GM18511 (cell line): ENCODE measurements around the gene SEMA5A.

Source experiments
- ATAC-seq: cut with Tn5 transposase; IDR thresholded peaks from one replicate; pipeline ENCODE4 v1.9.1; 2021; ENCODE audit warnings: mild to moderate bottlenecking, moderate library complexity; ENCODE audit not compliant: unreplicated experiment

The SEMA5A gene

DNA sequence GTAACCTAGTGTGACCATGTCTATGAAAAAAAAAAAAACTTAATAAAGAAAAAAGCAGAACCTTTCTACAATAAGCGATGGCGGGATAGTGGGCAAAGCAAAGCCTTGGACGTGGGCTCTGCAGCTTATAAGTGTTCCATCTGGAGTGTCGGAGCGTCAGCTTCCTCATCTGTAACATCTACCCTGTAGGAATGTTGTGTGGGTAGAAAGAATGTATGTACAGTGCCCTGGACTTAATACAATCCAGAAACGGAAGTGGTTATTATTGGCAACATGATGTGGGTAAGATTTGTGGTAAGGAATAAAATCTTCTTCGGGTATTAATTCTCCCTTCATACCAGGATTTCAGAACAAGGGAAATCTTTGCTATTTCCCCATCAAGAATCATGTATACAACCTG is 66.5 kb downstream of the SEMA5A start:
- no peak for ATAC-seq

DNA sequence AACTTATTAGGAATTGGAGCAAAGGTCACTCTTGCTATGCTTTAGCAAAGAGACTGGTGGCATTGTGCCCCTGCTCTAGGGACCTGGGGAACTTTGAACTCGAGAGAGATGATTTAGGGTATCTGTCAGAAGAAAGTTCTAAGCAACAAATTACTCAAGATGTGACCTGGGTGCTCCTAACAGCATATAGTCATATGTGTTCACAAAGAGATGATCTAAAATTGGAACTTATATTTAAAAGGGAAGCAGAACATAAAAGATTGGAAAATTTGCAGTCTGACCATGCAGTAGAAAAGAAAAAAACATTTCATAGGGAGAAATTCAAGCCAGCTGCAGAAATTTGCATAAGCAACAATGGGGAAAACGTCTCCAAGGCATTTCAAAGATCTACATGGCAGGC is 68.3 kb downstream of the SEMA5A start:
- ATAC-seq = no peak

DNA sequence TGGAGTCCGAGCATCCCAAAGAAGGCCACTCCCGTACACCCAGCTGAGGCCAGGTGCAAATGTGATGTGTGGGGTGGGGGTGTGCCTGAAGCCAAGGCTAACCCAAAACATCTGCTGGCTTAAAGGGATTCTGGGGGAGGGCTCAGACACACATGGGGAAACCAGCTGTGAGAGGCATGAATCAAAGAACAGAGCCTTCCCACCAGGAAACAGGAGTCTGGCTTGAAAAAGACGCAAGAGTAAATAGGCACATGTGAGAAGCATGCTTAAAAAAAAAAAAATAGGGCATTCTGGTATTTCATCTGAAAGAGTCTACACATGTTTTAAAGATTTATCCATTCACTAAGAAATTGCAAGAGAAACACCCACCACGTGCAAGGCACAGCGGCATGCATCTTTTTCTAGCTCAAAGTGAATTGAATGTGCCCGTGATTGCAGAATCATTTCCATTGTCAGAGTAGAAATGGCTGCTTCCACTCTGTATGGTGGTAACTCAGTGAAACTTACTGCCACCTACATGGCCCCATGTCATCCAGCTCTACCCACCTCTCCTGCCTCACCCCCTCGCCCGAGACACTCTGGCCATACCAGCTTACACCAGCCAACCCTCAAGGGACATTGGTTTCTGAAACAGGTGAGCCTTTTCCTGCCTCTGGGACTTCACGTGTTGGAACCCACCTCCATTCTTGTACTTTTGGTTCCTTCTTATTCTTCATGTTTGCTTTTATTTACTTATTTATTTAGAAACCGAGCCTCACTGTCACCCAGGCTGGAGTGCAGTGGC is 71.5 kb downstream of the SEMA5A start:
- no peak for ATAC-seq

DNA sequence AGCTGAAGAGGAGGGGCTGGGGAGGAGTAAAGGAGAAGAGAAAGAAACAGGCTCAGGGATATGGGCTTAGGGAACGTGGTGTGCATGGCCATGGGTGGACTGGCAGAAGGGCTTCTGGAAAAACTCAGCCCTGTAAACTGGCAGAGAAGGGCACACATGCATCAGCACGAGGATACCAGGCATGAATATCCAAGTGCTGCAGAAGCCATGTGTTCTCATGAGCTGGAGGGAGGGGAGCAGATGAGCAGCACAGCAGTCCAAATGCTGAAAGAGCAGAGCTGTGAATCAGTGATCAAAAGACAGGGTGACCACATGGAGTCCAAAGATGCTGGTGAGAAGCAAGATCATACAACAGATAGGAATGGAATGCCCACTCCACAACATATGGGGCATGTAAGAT is 72.3 kb downstream of the SEMA5A start:
- ATAC-seq = no peak

DNA sequence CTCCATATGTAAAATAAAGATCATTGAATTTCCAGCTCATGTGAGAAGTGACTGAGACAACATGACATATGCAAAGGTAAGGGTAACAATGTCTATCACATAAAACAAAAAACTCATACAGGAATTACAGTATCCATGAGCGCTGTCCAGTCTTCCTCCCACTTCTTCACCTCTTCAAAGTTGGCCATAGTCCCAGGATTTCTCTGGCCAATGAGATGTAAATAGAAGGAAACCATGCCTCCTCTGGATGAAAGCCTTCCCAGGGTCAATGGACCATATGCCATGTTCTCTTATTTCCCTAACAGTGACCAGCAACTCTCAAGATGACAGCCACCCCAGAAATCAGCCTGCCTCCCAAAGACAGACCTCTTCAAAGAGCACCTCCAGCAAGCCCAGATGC is 75.5 kb downstream of the SEMA5A start:
- ATAC-seq = no peak

DNA sequence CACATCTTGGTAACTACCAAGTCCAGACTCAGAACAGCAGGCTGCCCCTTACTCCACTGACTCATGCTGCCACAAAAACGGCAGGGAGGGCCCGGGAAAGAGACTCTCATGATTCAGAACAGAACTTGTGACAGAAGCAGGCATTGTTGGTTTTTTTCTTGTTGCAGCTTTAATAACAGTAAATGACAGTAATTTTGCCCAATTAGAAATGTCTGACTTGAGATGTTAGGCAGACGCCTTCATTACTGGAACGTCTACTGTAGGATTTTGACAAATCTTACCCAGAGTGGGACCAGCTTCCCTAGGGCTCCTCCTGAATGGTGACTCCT is 77.9 kb downstream of the SEMA5A start:
- ATAC-seq = no peak

DNA sequence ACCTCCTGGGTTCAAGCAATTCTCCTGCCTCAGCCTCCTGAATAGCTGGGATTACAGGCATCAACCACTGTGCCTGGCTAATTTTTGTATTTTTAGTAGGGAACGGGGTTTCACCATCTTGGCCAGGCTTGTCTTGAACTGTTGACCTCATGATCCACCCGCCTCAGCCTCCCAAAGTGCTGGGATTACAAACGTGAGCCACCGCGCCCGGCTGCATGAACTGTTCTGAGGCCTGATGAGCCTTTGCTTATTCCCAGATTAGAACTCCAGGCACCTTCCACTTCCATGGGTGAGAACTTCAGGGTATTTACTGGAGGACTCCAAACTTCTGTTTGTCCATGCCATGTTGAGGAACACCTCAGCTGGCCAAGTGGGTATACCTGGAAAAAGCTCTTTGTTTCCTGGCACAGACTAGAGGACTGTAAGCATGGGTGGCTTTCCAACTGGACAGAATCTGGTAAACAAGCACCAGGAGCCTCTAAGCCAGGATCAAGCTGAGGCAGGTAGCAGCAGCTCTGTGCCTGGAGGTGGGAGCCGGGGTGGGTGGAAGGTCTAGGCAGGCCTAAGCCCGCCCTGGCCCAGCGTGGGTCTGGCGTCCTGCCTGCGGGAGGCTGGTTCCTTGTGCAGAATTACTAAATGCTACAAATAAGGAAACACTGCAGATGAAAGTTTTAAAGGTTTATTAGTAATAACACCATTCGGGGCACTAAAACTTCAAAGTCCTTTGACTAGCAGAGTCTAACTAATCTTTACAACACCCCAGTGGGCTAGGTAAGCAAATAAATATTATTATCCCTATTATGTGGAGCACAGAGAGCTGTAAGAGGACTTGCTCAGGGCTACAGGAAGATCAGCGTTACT is 78.4 kb downstream of the SEMA5A start:
- ATAC-seq = no peak

DNA sequence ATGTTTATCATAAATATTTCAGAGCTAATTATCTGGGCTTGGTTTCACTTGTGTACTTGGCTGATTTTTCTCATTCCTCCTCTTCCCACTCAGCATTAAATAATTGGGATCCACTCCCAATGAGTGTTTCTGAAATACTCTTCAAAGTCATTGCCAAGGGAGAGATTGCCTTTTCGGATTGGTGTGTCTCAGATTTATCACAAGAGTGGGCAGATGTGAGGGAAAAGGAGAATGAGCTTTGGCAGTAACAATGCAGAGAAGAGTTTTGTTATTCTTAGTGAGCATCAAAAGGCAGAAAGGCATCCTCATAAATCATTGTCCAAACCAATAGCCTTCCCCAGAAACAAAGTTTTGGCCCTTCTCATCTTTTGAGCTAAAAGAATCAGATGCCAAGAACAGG is 79.2 kb downstream of the SEMA5A start:
- no peak for ATAC-seq

DNA sequence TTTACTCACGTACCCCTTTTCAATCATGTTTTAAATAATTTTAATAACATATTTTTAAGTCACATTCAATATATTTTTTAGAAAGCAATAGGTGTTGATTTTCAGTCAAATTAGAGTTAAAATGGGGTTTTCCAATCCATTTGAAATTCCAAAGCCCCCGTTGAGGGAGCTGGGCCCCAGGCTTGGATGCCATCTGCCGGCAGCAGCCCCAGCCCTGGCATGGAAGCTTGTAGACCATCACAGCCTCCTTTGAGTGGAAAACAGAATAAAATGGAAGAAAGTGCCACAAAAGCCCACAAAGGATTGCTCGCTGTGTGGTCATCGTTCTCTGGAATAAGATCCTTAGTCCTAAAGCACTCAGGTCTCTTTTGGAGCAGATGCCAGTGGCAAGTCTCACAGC is 81.4 kb downstream of the SEMA5A start:
- ATAC-seq = no peak

DNA sequence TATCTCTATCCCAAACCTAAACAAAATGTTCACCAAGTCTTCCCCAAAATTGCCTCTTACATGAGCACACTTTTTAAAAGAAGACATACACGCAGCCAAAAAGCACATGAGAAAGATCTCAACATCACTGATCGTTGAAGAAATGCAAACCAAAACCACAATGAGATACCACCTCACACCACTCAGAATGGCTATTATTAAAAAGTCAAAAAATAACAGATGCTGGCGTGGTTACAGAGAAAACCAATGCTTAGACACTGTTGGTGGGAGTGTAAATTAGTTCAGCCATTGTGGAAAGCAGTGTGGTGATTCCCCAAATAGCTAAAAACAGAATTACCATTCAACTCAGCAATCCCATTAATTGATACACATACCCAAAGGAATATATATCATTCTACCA is 83.8 kb downstream of the SEMA5A start:
- no peak for ATAC-seq

DNA sequence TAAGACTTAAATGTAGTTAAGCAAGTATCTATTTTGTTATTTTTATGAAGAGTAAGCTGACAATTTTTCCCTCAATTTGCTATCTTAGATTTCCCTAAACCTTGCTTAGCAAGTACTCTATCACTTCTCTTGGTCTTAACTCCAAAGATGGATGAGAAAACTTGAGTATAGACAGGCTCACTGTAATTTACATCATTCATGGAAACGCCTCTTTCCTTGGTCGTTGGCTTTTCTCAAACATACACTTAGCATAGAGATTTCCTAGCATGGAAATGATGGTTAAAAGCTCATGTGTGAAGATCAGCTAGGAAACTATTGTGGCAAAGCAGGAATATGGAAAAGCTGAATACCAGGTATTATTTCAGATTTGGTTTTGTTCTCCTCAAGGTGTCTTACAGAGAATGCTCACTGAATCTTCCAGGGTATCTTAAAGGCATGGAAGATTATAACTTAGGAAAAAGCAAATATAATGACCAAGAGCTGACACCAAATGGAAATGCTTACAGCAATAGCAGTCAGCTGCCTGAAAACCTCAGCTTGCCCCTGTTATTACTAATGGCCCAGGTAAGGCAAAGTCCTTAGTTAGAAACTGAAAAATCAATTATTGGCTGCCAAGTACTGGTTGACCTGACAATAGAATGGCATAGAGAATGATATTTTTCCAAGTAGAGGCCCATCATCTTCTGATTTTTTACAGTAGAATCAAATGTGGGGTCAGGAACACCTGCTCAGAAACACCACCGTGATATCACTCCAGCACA is 84.8 kb downstream of the SEMA5A start:
- ATAC-seq = no peak

DNA sequence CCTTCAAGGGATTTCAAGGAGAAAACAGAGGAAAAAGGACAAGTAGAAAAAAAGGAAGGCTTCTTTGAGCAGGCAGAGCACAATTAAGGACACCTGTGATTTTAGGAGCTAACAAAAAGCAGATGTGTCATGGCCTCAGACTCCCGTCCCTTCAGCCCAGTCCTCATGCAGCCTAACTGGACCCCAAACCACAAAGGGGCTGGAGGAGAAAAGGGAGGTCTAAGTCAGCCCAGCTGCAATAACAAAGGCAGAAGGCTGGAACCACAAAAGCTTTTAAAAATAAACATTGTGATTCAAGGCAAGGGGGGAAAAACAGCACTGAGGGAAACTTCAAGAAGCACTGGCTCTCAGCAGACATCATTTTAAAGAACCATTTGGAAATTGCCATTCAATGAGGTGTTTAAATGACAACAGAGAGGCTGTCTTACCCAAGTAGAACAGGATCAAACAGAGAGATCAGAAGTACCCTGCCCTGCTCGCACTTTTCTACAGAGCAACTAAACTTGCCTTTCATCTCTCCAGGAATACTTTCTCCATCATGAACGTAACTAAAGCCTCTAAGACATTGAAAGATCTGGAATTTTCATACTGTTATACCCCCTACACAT is 89.3 kb downstream of the SEMA5A start:
- ATAC-seq = no peak

DNA sequence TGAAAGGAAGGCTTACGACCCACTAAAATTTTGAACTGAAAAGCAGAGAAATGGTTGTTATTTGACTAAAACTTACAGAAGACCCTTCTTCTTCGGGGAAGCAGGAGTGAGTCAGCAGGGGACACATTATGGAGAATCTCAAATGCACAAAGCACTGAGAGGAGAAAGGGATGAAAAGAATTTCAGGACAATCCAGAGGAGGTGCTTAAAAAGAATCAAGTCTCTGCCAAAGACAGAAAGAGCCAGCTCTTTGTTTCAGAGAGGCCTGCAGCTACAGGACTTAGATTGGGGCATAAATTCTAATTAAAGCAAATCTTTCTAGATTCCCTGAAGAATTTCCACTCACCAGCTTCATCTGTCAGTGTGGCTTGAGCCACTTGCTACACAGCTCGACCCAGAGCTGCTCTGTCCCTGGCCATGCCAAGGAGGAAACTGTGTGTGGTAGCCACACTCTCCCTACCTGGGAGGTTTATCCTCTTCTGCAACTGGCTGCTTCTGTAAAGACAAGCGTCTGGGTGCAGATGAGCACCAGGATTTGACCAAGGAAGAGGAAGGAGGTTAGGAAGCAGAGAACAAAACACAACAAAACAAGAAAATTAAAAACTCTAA is 89.9 kb downstream of the SEMA5A start:
- no peak for ATAC-seq

DNA sequence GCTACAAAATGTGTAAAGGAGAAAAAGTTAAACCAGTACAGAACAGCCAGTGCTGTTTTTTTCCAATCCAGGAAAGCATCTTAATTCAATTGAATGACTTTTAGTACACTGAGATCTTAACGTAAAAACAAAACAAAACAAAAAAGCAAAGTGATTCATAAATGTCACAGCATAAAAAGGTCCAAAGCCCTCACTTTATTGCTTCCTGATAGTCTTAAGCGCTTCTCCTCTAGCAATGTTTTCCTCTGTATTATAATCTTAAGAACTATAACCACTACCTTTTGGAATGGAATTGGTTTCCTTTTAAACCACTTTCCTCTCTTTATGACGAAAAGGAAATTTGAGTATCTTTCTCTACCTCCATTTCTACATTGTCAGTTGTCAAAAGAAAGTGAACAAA is 91.4 kb downstream of the SEMA5A start:
- no peak for ATAC-seq

DNA sequence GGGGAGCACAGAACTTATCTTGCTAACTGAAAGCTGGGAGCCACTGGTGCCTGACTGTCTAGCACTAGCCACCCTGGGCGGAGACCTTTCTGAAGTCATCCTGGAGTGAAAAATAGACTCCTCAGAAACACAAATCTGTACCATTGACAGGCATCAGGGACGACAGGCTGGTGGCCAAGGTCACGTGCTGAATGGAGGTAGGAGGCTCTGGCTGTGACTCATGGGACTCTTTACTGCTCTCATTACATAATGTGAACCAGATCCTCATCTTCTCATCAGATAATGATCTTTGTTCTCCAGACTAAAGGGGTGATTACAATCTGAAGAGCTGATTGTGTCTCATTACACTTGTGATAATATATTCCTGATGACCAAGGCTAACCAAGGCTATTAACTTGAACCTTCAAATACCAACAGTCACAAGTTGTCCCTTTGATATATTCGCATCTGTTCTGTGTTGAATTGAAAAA is 91.8 kb downstream of the SEMA5A start:
- ATAC-seq = peak; percentile 63

DNA sequence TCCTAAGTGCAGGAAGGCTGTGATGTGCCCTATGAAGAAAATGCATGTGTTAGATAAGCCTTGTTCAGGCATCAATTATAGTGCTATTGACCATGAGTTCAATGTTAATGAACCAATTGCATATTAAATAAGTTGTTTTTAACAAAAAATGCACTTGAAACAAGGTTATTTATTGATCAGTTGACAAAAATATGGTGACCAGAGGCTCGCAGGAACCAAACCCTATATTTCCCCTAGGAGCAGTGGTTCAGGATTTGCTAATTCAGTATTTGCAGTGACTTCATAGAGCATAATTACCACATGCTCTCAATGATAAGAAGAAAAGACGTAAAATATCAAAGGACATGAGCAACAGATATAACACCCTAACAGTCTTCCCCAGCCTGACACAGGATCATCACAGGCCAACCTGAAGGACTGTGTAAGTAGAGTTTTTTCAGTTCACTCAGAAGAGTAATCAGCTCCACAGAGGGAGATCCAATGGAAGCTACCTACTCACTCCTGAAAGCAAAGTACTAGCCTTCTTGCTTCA is 92.3 kb downstream of the SEMA5A start:
- no peak for ATAC-seq

DNA sequence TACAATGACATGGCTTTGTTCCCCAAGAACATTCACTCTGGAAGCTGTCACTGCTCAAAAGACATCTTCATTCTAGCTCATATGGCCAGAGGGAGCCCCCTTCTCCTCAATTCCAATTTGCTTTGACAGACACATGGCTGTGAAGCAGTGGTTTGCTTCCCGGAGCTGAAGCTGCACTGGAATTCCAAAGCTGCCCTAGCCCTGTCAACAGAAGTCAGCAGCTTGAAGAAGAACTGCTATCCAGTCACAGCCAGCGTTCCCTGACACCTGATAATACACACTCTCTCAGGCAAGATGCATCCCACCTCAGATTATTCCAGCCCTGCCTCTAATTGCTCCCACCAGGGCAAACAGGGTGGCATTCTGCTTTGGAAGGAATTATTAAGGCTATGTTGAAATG is 93.7 kb downstream of the SEMA5A start:
- no peak for ATAC-seq

DNA sequence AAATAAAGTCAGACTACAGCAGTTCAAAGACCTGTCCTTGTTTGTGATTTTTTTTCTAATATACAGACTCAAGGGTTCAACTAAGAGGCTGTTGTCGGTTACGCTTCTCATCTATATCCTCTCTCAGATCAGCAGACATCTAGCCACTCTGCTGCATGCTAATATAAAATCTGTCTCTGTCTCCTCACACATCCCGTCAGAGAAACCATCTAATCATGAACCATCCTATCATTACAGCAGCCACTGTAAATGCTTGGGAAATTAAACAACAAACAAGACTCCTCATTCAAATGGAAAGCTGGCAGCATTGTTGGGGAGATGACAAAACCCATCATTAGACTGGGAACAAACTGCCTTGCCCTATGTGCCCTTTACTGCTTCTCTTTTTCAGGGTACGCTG is 94.8 kb downstream of the SEMA5A start:
- no peak for ATAC-seq

DNA sequence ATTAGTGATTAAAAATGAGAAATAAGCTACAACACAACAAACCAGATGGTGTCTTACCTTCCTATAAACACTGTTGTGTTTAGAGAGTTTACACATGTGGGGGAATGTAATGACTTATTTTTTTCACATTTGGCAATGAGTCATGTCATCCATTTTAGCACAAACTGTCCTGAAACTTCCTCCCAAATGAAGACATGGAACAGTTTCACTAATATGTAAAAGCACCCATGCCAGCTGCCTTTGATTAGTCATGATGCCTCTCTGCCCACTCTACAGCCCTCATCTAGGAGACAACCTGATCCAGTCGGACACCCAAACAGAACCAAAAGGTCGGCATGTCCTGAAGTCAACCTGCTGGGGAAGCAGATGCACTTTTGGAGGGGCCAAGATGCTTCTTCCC is 98.2 kb downstream of the SEMA5A start:
- ATAC-seq = no peak

DNA sequence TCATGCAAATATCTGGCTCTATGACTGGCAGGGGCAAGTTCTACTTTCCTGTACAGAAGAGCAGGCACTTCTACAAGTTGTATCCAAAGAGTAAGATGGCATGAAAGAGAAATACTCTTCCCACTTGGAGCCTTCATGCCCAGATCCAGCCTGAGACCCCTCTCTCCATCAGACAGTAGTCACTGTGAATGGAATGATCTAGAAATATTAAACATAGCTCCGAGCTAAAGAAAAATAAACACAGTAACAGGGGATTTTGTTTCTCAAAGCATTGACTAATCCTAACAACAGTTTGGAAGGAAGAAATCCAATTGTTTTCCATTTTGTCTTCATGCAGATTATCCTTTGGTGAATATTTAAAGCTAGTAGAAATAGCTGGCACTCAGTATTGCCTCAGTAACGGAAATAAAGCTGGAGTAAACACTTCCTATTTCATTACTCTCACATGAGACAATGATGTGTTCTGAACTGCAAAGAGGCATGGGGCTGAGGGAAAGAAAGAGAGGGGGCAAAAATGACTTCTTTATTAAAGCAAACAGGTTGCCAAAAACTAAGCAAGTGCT is 100.0 kb downstream of the SEMA5A start:
- no peak for ATAC-seq
